Smooth muscle cell (in vitro differentiated cells): Measurements from ENCODE around the gene RGN. TPM values are rescaled to one million over a fixed set of nuclear protein-coding genes. Genes with fewer than 3 reads are reported as not detected.

Experiments
- DNase-seq: peaks from one replicate; lab custom pipeline; 2025; ENCODE audit not compliant: unreplicated experiment; lab: John Stamatoyannopoulos, UW
- H2AFZ ChIP-seq: fragments of 200-600 bp; sonication (generic); 2 replicates; pipeline ENCODE4 v1.6.0; 2016; ENCODE audit warnings: antibody characterized with exemption, low read depth, mild to moderate bottlenecking
- H3F3A ChIP-seq: fragments of 200-600 bp; sonication (generic); 2 replicates; pipeline ENCODE4 v1.6.0; 2017; ENCODE audit warnings: antibody characterized with exemption, low read depth
- H3K27ac ChIP-seq: fragments of 200-600 bp; sonication (generic); 2 replicates; pipeline ENCODE4 v1.5.1; 2016; ENCODE audit warnings: low read depth, mild to moderate bottlenecking
- H3K27me3 ChIP-seq: fragments of 200-600 bp; sonication (generic); 2 replicates; pipeline ENCODE4 v1.6.1; 2016; ENCODE audit warnings: low read depth, mild to moderate bottlenecking
- H3K36me3 ChIP-seq: fragments of 200-600 bp; sonication (generic); 2 replicates; pipeline ENCODE4 v1.5.1; 2016; ENCODE audit warnings: low read depth
- H3K4me1 ChIP-seq: fragments of 200-600 bp; sonication (generic); 2 replicates; pipeline ENCODE4 v1.5.1; 2016; ENCODE audit warnings: low read depth
- H3K4me2 ChIP-seq: fragments of 200-600 bp; sonication (generic); 2 replicates; pipeline ENCODE4 v1.6.0; 2016; ENCODE audit warnings: mild to moderate bottlenecking
- H3K4me3 ChIP-seq: fragments of 200-600 bp; sonication (generic); 2 replicates; pipeline ENCODE4 v1.5.1; 2016; ENCODE audit warnings: mild to moderate bottlenecking
- H3K79me2 ChIP-seq: fragments of 200-600 bp; sonication (generic); 2 replicates; pipeline ENCODE4 v1.6.0; 2016; ENCODE audit warnings: low read depth, mild to moderate bottlenecking
- H3K9ac ChIP-seq: fragments of 200-600 bp; sonication (generic); 2 replicates; pipeline ENCODE4 v1.6.0; 2016; ENCODE audit warnings: low read depth
- H3K9me3 ChIP-seq: fragments of 200-600 bp; sonication (generic); replicated peaks from 2 replicates; pipeline ENCODE4 v1.5.1; 2016; ENCODE audit warnings: low read depth
- H4K20me1 ChIP-seq: fragments of 200-600 bp; sonication (generic); 2 replicates; pipeline ENCODE4 v1.6.0; 2016; ENCODE audit warnings: low read depth
- CTCF ChIP-seq: fragments of 200-600 bp; sonication (generic); IDR thresholded peaks from 2 replicates; pipeline ENCODE4 v1.5.1; 2017; ENCODE audit warnings: borderline replicate concordance, mild to moderate bottlenecking, antibody characterized with exemption; ENCODE audit not compliant: insufficient read depth, poor library complexity, severe bottlenecking
- WGBS: methylation state at CpG from one replicate; pipeline ENCODE4 v1.1.7; 2016; ENCODE audit warnings: low lambda C conversion rate; 5-methylcytosine and 5-hydroxymethylcytosine counted together
- polyA plus RNA-seq: library from polyadenylated mRNA; unstranded; fragments of >200 nt; fragmentation: Nextera tagmentation; extraction: Ambion mirVana; gene quantifications from 2 replicates; pipeline ENCODE4 v1.2.1, GENCODE V29; 2016
- total RNA-seq: library from RNA; depleted of rRNA; stranded (reverse); fragments of >200 nt; gene quantifications from 2 replicates; pipeline ENCODE4 v1.2.3, GENCODE V29; 2014

The RGN gene
- total and polyA plus RNA-seq, 2 experiments from 2014 or later: 2.5 to 3.6 TPM

GRCh38 chrX:47063179-47063578 is 15.1 kb upstream of the RGN start:
- no peak overlapping the region for H3K9ac ChIP-seq
- no peaks in the 10 kb centered on the region for H3K9me3 ChIP-seq
- H3K27ac ChIP-seq: no peak overlapping the region
- H3K4me1 ChIP-seq: no peaks in the 10 kb centered on the region
- H3K4me2 ChIP-seq: no peak overlapping the region
- no peaks in the 10 kb centered on the region for H3K79me2 ChIP-seq
- no peak for DNase-seq
- no peaks in the 10 kb centered on the region for H3K36me3 ChIP-seq
- WGBS: 77% methylated on average over 2 of the region's 2 CpGs
- H4K20me1 ChIP-seq: no peaks in the 10 kb centered on the region
- H3F3A ChIP-seq: no peaks in the 10 kb centered on the region
- no peak overlapping the region for H2AFZ ChIP-seq
- no peaks in the 10 kb centered on the region for H3K27me3 ChIP-seq
- TF ChIP-seq CTCF: no peak
- H3K4me3 ChIP-seq: no peak overlapping the region

GRCh38 chrX:47068214-47068613 is 10.0 kb upstream of the RGN start:
- Histone ChIP-seq H3K9ac (no peak overlapping the region), H3K27ac (no peak overlapping the region), H2AFZ (no peak overlapping the region), H3K4me1 (no peaks in the 10 kb centered on the region), H3K27me3 (no peaks in the 10 kb centered on the region), H3K9me3 (no peaks in the 10 kb centered on the region), H3K79me2 (no peaks in the 10 kb centered on the region), H3K4me2 (no peak overlapping the region), H4K20me1 (no peaks in the 10 kb centered on the region), H3K4me3 (no peak overlapping the region), H3K36me3 (no peaks in the 10 kb centered on the region), H3F3A (no peaks in the 10 kb centered on the region)
- WGBS: 67% methylated on average over 3 of the region's 3 CpGs
- no peak for TF ChIP-seq CTCF
- no peak for DNase-seq

DNA sequence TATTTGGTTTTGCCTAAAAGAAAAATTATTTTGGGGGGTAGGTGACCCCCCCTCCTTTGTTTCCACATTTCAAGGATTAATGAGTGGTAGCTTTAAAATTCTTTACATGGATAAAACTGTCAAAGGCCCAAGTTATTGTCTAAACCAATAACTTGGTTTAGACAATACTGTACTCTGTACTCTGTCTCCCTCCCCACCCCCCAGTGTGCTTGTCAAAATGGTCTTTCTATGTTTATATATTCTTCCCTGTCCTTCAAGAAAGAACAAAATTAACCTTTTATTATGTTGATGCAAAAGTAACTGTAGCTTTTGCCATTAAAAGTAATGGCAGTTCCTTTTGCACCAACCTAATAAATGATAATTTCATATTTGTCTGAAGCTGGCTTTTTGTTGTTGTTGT is 9.5 kb upstream of the RGN start:
- no peak overlapping the region for H3K9ac ChIP-seq
- H3K27ac ChIP-seq: no peak overlapping the region
- DNase-seq: no peak
- H3K9me3 ChIP-seq: no peaks in the 10 kb centered on the region
- H3K4me2 ChIP-seq: no peak overlapping the region
- no peaks in the 10 kb centered on the region for H4K20me1 ChIP-seq
- no peak for TF ChIP-seq CTCF
- no peaks in the 10 kb centered on the region for H3K79me2 ChIP-seq
- H3K27me3 ChIP-seq: no peaks in the 10 kb centered on the region
- no peaks in the 10 kb centered on the region for H3F3A ChIP-seq
- no peaks in the 10 kb centered on the region for H3K36me3 ChIP-seq
- H2AFZ ChIP-seq: no peak overlapping the region
- H3K4me3 ChIP-seq: no peak overlapping the region
- H3K4me1 ChIP-seq: no peaks in the 10 kb centered on the region

DNA sequence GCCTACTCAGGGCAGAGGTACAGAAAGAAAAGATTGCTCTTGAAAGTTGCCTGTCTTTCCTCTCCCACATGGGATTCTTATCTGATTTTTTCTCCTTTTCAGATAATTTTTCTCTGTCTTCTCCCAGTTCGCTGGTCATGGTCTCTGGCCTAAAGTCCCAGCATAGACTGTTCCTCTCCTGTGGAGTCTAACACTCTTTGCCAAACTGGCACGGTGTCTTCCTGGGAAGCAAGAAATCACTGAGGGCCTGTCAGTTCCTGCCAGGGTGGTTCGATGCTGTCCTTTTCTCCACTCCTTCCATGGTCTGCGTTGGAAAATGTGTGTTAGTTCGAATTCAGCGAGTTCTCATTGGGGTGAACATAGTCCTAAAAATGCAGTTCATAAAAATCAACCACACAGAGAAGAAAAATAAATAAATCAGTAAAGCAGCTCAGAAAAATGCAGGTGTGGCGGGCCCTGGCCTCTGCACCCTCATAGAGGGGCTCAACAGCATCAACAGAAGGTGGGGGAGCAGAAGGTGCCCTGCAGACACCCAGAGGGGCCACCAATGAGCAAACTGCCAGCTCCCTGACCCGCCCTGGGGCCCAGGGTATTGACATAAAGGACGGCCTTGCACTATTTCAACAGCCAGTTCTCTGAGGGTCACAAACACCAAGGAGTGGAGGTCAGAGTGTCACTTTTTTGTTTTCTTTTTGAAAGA is 2.1 kb downstream of the RGN start:
- H3K9ac ChIP-seq: no peak overlapping the region
- no peak overlapping the region for H3K4me3 ChIP-seq
- H3K9me3 ChIP-seq: no peaks in the 10 kb centered on the region
- no peaks in the 10 kb centered on the region for H3K27me3 ChIP-seq
- no peaks in the 10 kb centered on the region for H3F3A ChIP-seq
- H4K20me1 ChIP-seq: no peaks in the 10 kb centered on the region
- no peak overlapping the region for H3K4me2 ChIP-seq
- no peaks in the 10 kb centered on the region for H3K36me3 ChIP-seq
- 72% methylated on average over 9 of the region's 9 CpGs for WGBS
- H3K4me1 ChIP-seq: no peaks in the 10 kb centered on the region
- H2AFZ ChIP-seq: no peak overlapping the region
- no peak for TF ChIP-seq CTCF
- no peaks in the 10 kb centered on the region for H3K79me2 ChIP-seq
- no peak for DNase-seq
- no peak overlapping the region for H3K27ac ChIP-seq
